ENCODE data around the gene TIFAB. TPM values are rescaled to one million over a fixed set of nuclear protein-coding genes. Genes with fewer than 3 reads are reported as not detected.

Gene TIFAB
- total and polyA plus RNA-seq, 3 donors from 2014 or later = 0.06 to 1.1 (median 0.16) TPM

GRCh38 chr5:135423146-135423845, 28.9 kb downstream of the TIFAB start:
- Histone ChIP-seq H3K4me3 (no peak overlapping the region), H3K27ac (no peak overlapping the region), H3K36me3 (ENCODE audit: low read depth, missing control alignments) (no peaks in the 10 kb centered on the region), H3K4me1 (no peaks in the 10 kb centered on the region), H3K27me3 (no peaks in the 10 kb centered on the region), H3K9me3 (no peaks in the 10 kb centered on the region)
- intact Hi-C loops (cut with DNase I; ENCODE audit: low total_unique reads) = no loop called here
- no peak for DNase-seq
- TF ChIP-seq CTCF (IDR thresholded peaks at IDR 0.05) (no peak), POLR2A (IDR thresholded peaks at IDR 0.05) (no peak)
- WGBS, 2 donors = 79% methylated on average over 7 of the region's 7 CpGs

GRCh38 chr5:135422419-135422818, 29.7 kb downstream of the TIFAB start:
- Histone ChIP-seq H3K4me1 (no peaks in the 10 kb centered on the region), H3K9me3 (no peaks in the 10 kb centered on the region), H3K27ac (no peak overlapping the region), H3K4me3 (no peak overlapping the region), H3K27me3 (no peaks in the 10 kb centered on the region), H3K36me3 (ENCODE audit: low read depth, missing control alignments) (no peaks in the 10 kb centered on the region)
- TF ChIP-seq POLR2A (IDR thresholded peaks at IDR 0.05) (no peak), CTCF (IDR thresholded peaks at IDR 0.05) (no peak)
- intact Hi-C loops (cut with DNase I; ENCODE audit: low total_unique reads) = no loop called here
- DNase-seq = no peak

- TF ChIP-seq POLR2A (IDR thresholded peaks at IDR 0.05) (no peak), CTCF (IDR thresholded peaks at IDR 0.05) (no peak)
- no peaks in the 10 kb centered on the region for H3K36me3 ChIP-seq (ENCODE audit: low read depth, missing control alignments)
- intact Hi-C loops (cut with DNase I; ENCODE audit: low total_unique reads) = no loop called here
- no peak overlapping the region for H3K27ac ChIP-seq
- no peak for DNase-seq
- H3K27me3 ChIP-seq = no peaks in the 10 kb centered on the region
- H3K9me3 ChIP-seq = no peaks in the 10 kb centered on the region
- no peak overlapping the region for H3K4me3 ChIP-seq
- no peaks in the 10 kb centered on the region for H3K4me1 ChIP-seq
Observed at GRCh38 chr5:135417083-135417482, 35.1 kb downstream of the TIFAB start.

GRCh38 chr5:135405082-135405481, 47.1 kb downstream of the TIFAB start:
- intact Hi-C loops (cut with DNase I; ENCODE audit: low total_unique reads) = no loop called here
- WGBS, 2 donors = 86 to 90% methylated on average over 2 of the region's 2 CpGs
- TF ChIP-seq CTCF (IDR thresholded peaks at IDR 0.05) (no peak), POLR2A (IDR thresholded peaks at IDR 0.05) (no peak)

GRCh38 chr5:135402031-135402430, 50.1 kb downstream of the TIFAB start:
- DNase-seq = no peak
- intact Hi-C loops (cut with DNase I; ENCODE audit: low total_unique reads) = no loop called here
- no peaks in the 10 kb centered on the region for H3K9me3 ChIP-seq
- H3K4me1 ChIP-seq = peaks cover 8% of the 10 kb centered on the region
- no peaks in the 10 kb centered on the region for H3K27me3 ChIP-seq
- H3K27ac ChIP-seq = no peak overlapping the region
- WGBS, 2 donors = 84 to 90% methylated on average over 2 of the region's 2 CpGs
- H3K36me3 ChIP-seq (ENCODE audit: low read depth, missing control alignments) = no peaks in the 10 kb centered on the region
- no peak overlapping the region for H3K4me3 ChIP-seq
- no peak for TF ChIP-seq POLR2A (IDR thresholded peaks at IDR 0.05)
- TF ChIP-seq CTCF (IDR thresholded peaks at IDR 0.05) = no peak

More at GRCh38 chr5:135405082-135405481, 47.1 kb downstream of the TIFAB start:
- Histone ChIP-seq H3K4me1 (no peaks in the 10 kb centered on the region), H3K9me3 (no peaks in the 10 kb centered on the region), H3K27me3 (no peaks in the 10 kb centered on the region), H3K27ac (no peak overlapping the region), H3K36me3 (ENCODE audit: low read depth, missing control alignments) (no peaks in the 10 kb centered on the region), H3K4me3 (no peak overlapping the region)
- no peak for DNase-seq
